WTC11 (cell line): Measurements from ENCODE around the gene BRIX1. TPM values are rescaled to one million over a fixed set of nuclear protein-coding genes. Genes with fewer than 3 reads are reported as not detected.

Experiments used
- ATAC-seq: fragments of 200-7000 bp; cut with Tn5 transposase; 2 replicates; pipeline ENCODE4 v1.10.0; 2021; ENCODE audit warnings: mild to moderate bottlenecking, moderate library complexity
- CTCF ChIA-PET: fragments of 300-600 bp; sonication (Branson Sonifier 250); formaldehyde crosslinking; loops from one replicate; lab custom pipeline; 2021; ENCODE audit warnings: antibody characterized with exemption; lab: Charles Lee
- POLR2A ChIA-PET: fragments of 350-600 bp; sonication (Branson Sonifier 250); formaldehyde crosslinking; loops from one replicate; lab custom pipeline; 2021; ENCODE audit warnings: antibody characterized with exemption; lab: Charles Lee
- DNase-seq: peaks from one replicate; pipeline ENCODE4 v3.0.0; 2021; ENCODE audit warnings: low spot score
- H3K27ac Mint-ChIP-seq: 2 replicates; pipeline ENCODE4 v1.8.0; 2021; ENCODE audit warnings: mixed read lengths
- H3K27me3 Mint-ChIP-seq: 2 replicates; pipeline ENCODE4 v1.8.0; 2021; ENCODE audit warnings: low read depth, mild to moderate bottlenecking, moderate library complexity, mixed read lengths
- H3K36me3 Mint-ChIP-seq: 2 replicates; pipeline ENCODE4 v1.8.0; 2021; ENCODE audit warnings: mixed read lengths
- H3K4me1 Mint-ChIP-seq: 2 replicates; pipeline ENCODE4 v1.8.0; 2022; ENCODE audit warnings: mixed read lengths
- H3K4me3 Mint-ChIP-seq: 2 replicates; pipeline ENCODE4 v1.8.0; 2021; ENCODE audit warnings: mild to moderate bottlenecking, moderate library complexity, mixed read lengths
- H3K9me3 Mint-ChIP-seq: 2 replicates; pipeline ENCODE4 v1.8.0; 2021; ENCODE audit warnings: mixed read lengths
- CREM ChIP-seq: sonication (generic); formaldehyde crosslinking; IDR thresholded peaks from 2 replicates; pipeline ENCODE4 v1.8.1; 2022; ENCODE audit warnings: mild to moderate bottlenecking, missing genetic modification reagents, moderate library complexity
- FOXJ3 ChIP-seq: sonication (generic); formaldehyde crosslinking; IDR thresholded peaks from 2 replicates; pipeline ENCODE4 v1.9.0; 2021; ENCODE audit warnings: missing genetic modification reagents, mild to moderate bottlenecking, borderline replicate concordance
- IRF2 ChIP-seq: sonication (generic); formaldehyde crosslinking; IDR thresholded peaks from 2 replicates; pipeline ENCODE4 v1.8.0; 2022; ENCODE audit warnings: low read depth, missing genetic modification reagents, borderline replicate concordance
- MYBL2 ChIP-seq: sonication (generic); formaldehyde crosslinking; IDR thresholded peaks from 2 replicates; pipeline ENCODE4 v1.8.1; 2023; ENCODE audit warnings: mild to moderate bottlenecking, moderate library complexity, missing genetic modification reagents
- SMAD4 ChIP-seq: sonication (generic); formaldehyde crosslinking; IDR thresholded peaks from 2 replicates; pipeline ENCODE4 v1.8.0; 2022; ENCODE audit warnings: mild to moderate bottlenecking, missing genetic modification reagents
- SP1 ChIP-seq: sonication (generic); formaldehyde crosslinking; conservative IDR thresholded peaks from 2 replicates; pipeline ENCODE4 v1.8.1; 2022; ENCODE audit warnings: missing genetic modification reagents
- ZBTB21 ChIP-seq: sonication (generic); formaldehyde crosslinking; IDR thresholded peaks from 2 replicates; pipeline ENCODE4 v1.8.1; 2023; ENCODE audit warnings: mild to moderate bottlenecking, missing genetic modification reagents, borderline replicate concordance
- ZNF317 ChIP-seq: sonication (generic); formaldehyde crosslinking; IDR thresholded peaks from 2 replicates; pipeline ENCODE4 v1.8.1; 2023; ENCODE audit warnings: low read depth, mild to moderate bottlenecking, moderate library complexity, missing genetic modification reagents, borderline replicate concordance
- total RNA-seq: library from RNA; stranded (reverse); gene quantifications from 3 replicates; pipeline ENCODE4 v1.2.3, GENCODE V29; 2021
- TF ChIP-seq, protein P1 (sequence below): sonication (generic); formaldehyde crosslinking; IDR thresholded peaks from 2 replicates; pipeline ENCODE4 v1.8.1; 2022; ENCODE audit warnings: mild to moderate bottlenecking, moderate library complexity, missing genetic modification reagents
- TF ChIP-seq, protein P2 (sequence below): fragments of 250-450 bp; sonication (Bioruptor Pico); IDR thresholded peaks from 2 replicates; pipeline ENCODE4 v1.9.0; 2021; ENCODE audit warnings: mild to moderate bottlenecking, borderline replicate concordance
- TF ChIP-seq, protein P3 (sequence below): sonication (generic); formaldehyde crosslinking; conservative IDR thresholded peaks from 2 replicates; pipeline ENCODE4 v1.8.1; 2022; ENCODE audit warnings: mild to moderate bottlenecking, missing genetic modification reagents
- TF ChIP-seq, protein P4 (sequence below): sonication (generic); formaldehyde crosslinking; IDR thresholded peaks from 2 replicates; pipeline ENCODE4 v1.8.1; 2023; ENCODE audit warnings: mild to moderate bottlenecking, missing genetic modification reagents, moderate library complexity
- TF ChIP-seq, protein P5 (sequence below): sonication (generic); formaldehyde crosslinking; IDR thresholded peaks from 2 replicates; pipeline ENCODE4 v1.8.1; 2023; ENCODE audit warnings: mild to moderate bottlenecking, missing genetic modification reagents, borderline replicate concordance
- TF ChIP-seq, protein P6 (sequence below): fragments of 250-450 bp; sonication (Bioruptor Pico); IDR thresholded peaks from 2 replicates; pipeline ENCODE4 v1.9.0; 2021; ENCODE audit warnings: mild to moderate bottlenecking

Gene BRIX1
- total RNA-seq, 1 experiment from 2014 or later = 57.3 TPM

DNA sequence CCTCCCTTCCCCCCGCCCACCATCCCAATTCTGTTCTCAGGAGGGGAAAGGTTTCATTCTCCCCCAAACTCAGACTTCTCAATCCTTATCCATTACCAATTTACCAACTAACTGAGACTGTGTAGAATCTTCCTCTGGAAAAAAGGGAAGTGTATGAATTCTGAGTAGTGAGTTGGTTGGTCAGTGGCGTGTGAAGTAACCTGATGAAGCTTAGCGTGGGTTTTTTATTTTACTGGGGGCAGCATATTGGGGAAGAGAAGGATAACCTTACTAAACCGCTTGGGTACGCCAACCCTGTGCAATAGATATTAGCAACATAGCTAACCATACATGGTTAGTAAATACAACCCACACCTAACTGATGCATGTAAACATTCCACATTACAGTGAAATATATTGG, 12.8 kb downstream of the BRIX1 start (continued):
- no peak for TF ChIP-seq MYBL2
- no peak for TF ChIP-seq IRF2 (CRISPR knock-in tag)
- TF ChIP-seq, protein P1, sequence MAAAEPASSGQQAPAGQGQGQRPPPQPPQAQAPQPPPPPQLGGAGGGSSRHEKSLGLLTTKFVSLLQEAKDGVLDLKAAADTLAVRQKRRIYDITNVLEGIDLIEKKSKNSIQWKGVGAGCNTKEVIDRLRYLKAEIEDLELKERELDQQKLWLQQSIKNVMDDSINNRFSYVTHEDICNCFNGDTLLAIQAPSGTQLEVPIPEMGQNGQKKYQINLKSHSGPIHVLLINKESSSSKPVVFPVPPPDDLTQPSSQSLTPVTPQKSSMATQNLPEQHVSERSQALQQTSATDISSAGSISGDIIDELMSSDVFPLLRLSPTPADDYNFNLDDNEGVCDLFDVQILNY (CRISPR knock-in tag) = no peak
- no peak for TF ChIP-seq CREM
- no peak for TF ChIP-seq SMAD4 (CRISPR knock-in tag)
- TF ChIP-seq, protein P2, sequence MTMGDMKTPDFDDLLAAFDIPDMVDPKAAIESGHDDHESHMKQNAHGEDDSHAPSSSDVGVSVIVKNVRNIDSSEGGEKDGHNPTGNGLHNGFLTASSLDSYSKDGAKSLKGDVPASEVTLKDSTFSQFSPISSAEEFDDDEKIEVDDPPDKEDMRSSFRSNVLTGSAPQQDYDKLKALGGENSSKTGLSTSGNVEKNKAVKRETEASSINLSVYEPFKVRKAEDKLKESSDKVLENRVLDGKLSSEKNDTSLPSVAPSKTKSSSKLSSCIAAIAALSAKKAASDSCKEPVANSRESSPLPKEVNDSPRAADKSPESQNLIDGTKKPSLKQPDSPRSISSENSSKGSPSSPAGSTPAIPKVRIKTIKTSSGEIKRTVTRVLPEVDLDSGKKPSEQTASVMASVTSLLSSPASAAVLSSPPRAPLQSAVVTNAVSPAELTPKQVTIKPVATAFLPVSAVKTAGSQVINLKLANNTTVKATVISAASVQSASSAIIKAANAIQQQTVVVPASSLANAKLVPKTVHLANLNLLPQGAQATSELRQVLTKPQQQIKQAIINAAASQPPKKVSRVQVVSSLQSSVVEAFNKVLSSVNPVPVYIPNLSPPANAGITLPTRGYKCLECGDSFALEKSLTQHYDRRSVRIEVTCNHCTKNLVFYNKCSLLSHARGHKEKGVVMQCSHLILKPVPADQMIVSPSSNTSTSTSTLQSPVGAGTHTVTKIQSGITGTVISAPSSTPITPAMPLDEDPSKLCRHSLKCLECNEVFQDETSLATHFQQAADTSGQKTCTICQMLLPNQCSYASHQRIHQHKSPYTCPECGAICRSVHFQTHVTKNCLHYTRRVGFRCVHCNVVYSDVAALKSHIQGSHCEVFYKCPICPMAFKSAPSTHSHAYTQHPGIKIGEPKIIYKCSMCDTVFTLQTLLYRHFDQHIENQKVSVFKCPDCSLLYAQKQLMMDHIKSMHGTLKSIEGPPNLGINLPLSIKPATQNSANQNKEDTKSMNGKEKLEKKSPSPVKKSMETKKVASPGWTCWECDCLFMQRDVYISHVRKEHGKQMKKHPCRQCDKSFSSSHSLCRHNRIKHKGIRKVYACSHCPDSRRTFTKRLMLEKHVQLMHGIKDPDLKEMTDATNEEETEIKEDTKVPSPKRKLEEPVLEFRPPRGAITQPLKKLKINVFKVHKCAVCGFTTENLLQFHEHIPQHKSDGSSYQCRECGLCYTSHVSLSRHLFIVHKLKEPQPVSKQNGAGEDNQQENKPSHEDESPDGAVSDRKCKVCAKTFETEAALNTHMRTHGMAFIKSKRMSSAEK (CRISPR knock-in tag) = no peak
- no peak for TF ChIP-seq ZBTB21 (CRISPR knock-in tag)
- TF ChIP-seq, protein P3, sequence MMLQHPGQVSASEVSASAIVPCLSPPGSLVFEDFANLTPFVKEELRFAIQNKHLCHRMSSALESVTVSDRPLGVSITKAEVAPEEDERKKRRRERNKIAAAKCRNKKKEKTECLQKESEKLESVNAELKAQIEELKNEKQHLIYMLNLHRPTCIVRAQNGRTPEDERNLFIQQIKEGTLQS = no peak
- TF ChIP-seq, protein P4, sequence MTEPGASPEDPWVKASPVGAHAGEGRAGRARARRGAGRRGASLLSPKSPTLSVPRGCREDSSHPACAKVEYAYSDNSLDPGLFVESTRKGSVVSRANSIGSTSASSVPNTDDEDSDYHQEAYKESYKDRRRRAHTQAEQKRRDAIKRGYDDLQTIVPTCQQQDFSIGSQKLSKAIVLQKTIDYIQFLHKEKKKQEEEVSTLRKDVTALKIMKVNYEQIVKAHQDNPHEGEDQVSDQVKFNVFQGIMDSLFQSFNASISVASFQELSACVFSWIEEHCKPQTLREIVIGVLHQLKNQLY (CRISPR knock-in tag) = no peak

DNA sequence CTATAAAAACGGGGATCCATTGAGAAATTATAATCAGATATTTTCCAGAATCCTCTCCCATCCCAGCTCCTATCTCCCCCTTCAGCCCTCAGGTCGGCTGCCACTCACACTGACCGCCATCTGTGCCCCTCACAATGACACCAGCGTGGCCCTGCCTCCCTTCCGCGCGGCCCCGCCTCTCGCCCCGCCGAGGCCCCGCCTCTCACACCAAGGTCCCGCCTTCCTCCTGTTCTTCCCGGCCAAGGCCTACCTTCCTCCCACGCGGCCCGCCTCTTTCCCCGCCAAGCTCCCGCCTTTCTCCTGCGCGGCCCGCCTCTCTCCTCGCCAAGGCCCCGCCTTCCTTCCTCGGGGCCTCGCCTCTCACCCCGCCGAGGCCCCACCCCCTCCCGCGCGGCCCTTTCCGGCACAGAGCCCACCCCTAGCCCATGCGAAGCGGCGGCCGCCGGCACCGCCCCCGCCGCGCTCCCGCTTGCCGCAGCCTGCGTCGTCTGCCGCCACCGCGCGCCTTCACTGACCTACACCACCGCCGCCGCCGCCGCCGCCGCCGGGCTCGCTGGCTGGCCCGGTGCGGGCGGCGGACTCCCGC, 13.7 kb downstream of the BRIX1 start, which contains the start of gene DNAJC21:
TSS of gene DNAJC21 (plus strand) at position 426 of the 586 bp plus-strand sequence. CDS start 261 bp downstream, outside the sequence.
- ATAC-seq = peak; percentile 95
- H3K9me3 Mint-ChIP-seq = no peaks in the 10 kb centered on the region

DNA sequence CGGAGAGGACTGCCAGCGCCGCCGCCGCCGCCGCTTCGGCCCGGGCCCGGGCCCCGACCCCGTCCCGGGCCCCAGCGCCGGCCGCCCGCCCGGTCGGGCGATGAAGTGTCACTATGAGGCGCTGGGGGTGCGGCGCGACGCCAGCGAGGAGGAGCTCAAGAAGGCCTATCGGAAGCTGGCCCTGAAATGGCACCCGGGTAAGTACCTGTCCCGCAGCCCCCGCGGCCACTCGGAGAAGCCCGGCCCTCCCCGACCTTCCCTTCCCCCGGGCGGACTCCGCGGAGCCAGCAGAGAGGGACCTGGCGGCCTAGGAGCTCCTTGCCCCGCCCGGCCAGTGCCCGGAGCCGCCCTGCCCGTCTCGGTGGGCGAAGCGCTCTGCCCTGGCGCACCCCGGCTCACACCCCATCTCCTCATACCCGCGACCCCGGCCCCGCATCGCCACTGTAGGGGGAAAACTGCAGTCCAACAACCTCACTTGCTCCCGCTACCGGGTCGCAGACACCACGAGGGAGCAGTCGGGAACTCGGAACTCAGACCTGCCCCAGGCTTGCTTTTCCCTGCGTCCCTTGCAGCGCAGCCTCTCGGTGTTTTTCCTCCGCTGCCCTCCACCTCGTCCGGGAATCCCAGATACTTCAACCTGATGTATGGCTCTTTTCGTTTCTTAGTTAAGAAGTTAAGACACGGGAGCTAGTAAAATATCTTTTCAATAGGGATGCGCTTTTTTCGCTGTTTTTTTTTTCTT, 14.4 kb downstream of the BRIX1 start:
- Mint-ChIP-seq H3K4me3 (peak overlapping the region; percentile 97), H3K9me3 (no peaks in the 10 kb centered on the region), H3K27ac (peak overlapping the region; percentile 98), H3K4me1 (peaks cover 19% of the 10 kb centered on the region), H3K36me3 (peaks cover 24% of the 10 kb centered on the region), H3K27me3 (no peaks in the 10 kb centered on the region)
- ChIA-PET POLR2A (interaction anchor here (0.5 to 3.2 kb wide), 9 partner anchors 9 to 455 kb away, joined by 3 to 59 read pairs (median 3); partner anchors contain the start of genes BRIX1, RAD1 and TTC23L), CTCF (interaction anchor here (1.3 to 2.8 kb wide), 7 partner anchors 12 to 455 kb away, joined by 3 to 19 read pairs (median 9); partner anchors contain the start of genes BRIX1 and RAD1)
- ATAC-seq (peak; percentile 36), DNase-seq (peak; percentile 79)
- TF ChIP-seq, protein P5, sequence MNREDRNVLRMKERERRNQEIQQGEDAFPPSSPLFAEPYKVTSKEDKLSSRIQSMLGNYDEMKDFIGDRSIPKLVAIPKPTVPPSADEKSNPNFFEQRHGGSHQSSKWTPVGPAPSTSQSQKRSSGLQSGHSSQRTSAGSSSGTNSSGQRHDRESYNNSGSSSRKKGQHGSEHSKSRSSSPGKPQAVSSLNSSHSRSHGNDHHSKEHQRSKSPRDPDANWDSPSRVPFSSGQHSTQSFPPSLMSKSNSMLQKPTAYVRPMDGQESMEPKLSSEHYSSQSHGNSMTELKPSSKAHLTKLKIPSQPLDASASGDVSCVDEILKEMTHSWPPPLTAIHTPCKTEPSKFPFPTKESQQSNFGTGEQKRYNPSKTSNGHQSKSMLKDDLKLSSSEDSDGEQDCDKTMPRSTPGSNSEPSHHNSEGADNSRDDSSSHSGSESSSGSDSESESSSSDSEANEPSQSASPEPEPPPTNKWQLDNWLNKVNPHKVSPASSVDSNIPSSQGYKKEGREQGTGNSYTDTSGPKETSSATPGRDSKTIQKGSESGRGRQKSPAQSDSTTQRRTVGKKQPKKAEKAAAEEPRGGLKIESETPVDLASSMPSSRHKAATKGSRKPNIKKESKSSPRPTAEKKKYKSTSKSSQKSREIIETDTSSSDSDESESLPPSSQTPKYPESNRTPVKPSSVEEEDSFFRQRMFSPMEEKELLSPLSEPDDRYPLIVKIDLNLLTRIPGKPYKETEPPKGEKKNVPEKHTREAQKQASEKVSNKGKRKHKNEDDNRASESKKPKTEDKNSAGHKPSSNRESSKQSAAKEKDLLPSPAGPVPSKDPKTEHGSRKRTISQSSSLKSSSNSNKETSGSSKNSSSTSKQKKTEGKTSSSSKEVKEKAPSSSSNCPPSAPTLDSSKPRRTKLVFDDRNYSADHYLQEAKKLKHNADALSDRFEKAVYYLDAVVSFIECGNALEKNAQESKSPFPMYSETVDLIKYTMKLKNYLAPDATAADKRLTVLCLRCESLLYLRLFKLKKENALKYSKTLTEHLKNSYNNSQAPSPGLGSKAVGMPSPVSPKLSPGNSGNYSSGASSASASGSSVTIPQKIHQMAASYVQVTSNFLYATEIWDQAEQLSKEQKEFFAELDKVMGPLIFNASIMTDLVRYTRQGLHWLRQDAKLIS (CRISPR knock-in tag) = no peak
- TF ChIP-seq, protein P6, sequence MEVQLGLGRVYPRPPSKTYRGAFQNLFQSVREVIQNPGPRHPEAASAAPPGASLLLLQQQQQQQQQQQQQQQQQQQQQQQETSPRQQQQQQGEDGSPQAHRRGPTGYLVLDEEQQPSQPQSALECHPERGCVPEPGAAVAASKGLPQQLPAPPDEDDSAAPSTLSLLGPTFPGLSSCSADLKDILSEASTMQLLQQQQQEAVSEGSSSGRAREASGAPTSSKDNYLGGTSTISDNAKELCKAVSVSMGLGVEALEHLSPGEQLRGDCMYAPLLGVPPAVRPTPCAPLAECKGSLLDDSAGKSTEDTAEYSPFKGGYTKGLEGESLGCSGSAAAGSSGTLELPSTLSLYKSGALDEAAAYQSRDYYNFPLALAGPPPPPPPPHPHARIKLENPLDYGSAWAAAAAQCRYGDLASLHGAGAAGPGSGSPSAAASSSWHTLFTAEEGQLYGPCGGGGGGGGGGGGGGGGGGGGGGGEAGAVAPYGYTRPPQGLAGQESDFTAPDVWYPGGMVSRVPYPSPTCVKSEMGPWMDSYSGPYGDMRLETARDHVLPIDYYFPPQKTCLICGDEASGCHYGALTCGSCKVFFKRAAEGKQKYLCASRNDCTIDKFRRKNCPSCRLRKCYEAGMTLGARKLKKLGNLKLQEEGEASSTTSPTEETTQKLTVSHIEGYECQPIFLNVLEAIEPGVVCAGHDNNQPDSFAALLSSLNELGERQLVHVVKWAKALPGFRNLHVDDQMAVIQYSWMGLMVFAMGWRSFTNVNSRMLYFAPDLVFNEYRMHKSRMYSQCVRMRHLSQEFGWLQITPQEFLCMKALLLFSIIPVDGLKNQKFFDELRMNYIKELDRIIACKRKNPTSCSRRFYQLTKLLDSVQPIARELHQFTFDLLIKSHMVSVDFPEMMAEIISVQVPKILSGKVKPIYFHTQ (CRISPR knock-in tag) = no peak
- no peak; the same call in 1 of the 2 replicates for TF ChIP-seq MYBL2

More for the DNA sequence above, 13.7 kb downstream of the BRIX1 start, which contains the start of gene DNAJC21:
- H3K36me3 Mint-ChIP-seq = peaks cover 30% of the 10 kb centered on the region
- H3K27ac Mint-ChIP-seq = peak within 1 kb of the TSS; percentile 98
- POLR2A ChIA-PET = interaction anchor here (0.6 to 3.2 kb wide), 8 partner anchors 10 to 454 kb away, joined by 3 to 59 read pairs (median 3); partner anchors contain the start of genes BRIX1, RAD1 and TTC23L
- CTCF ChIA-PET = interaction anchor here (0.6 to 2.8 kb wide), 9 partner anchors 9 to 454 kb away, joined by 3 to 19 read pairs (median 9); partner anchors contain the start of genes BRIX1 and RAD1
- H3K4me3 Mint-ChIP-seq = peak within 1 kb of the TSS; percentile 97
- H3K27me3 Mint-ChIP-seq = no peaks in the 10 kb centered on the region
- peak; percentile 98 for DNase-seq
- peaks cover 19% of the 10 kb centered on the region for H3K4me1 Mint-ChIP-seq
- TF ChIP-seq, protein P1 (CRISPR knock-in tag) = peak; percentile 34; the same call in 1 of the 2 replicates
- TF ChIP-seq ZNF317 (CRISPR knock-in tag) = peak; percentile 92
- peak; percentile 77 for TF ChIP-seq SP1 (CRISPR knock-in tag)
- no peak for TF ChIP-seq FOXJ3 (CRISPR knock-in tag)
- TF ChIP-seq MYBL2 = no peak
